DMS114 treated with DMSO at 0.1 percent for 48 hours (cell line): ENCODE data around the gene FIS1.
"Not testable (repeated sequence)": the region's sequence is repeated elsewhere in the genome, so short reads cannot be mapped to it uniquely, and the experiment has no call there.

Experiments used
- DNase-seq: peaks from one replicate; lab custom pipeline; 2025; ENCODE audit not compliant: unreplicated experiment; lab: John Stamatoyannopoulos, UW

Gene FIS1

DNA sequence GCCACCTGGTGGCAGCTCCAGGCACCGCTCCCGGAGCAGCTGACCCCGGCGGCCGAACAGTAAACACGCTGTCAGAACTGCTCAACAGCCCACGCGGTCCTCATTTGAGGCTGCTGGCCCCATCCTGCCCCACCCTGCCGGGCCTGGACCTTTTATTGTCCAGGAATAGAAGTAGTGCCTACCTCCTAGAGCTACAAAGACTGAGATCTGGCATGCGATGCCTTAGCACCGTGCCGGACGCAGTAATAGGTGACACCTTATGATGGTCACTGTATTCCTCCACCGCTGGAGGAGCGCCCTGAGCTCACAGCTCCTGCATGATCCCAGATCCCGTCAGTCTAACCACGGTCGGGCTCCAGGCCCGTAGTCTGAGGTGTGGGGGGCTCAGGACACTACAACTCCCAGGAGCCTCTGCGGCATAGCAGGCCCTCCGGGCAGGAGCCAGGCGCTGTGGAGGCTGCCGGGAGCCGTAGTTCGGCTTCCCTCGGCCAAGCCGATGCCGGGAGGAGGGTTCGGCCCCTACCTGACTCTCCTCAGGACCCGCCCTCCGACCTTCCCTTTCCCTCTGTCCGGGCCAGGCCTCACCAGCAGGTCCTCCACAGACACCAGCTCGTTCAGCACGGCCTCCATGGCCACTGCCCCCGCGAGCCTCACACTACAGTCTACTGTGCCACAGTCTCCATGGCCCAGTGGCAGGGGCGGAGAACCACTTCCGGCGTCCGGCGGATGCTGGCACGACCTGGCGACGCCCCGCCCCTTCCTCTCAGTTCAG lies at the start of gene FIS1:
Gene FIS1 (minus strand): TSS at position 707 of the 772 bp plus-strand sequence. CDS start 77 bp downstream, at position 630.
- DNase-seq = peak; percentile 86

DNA sequence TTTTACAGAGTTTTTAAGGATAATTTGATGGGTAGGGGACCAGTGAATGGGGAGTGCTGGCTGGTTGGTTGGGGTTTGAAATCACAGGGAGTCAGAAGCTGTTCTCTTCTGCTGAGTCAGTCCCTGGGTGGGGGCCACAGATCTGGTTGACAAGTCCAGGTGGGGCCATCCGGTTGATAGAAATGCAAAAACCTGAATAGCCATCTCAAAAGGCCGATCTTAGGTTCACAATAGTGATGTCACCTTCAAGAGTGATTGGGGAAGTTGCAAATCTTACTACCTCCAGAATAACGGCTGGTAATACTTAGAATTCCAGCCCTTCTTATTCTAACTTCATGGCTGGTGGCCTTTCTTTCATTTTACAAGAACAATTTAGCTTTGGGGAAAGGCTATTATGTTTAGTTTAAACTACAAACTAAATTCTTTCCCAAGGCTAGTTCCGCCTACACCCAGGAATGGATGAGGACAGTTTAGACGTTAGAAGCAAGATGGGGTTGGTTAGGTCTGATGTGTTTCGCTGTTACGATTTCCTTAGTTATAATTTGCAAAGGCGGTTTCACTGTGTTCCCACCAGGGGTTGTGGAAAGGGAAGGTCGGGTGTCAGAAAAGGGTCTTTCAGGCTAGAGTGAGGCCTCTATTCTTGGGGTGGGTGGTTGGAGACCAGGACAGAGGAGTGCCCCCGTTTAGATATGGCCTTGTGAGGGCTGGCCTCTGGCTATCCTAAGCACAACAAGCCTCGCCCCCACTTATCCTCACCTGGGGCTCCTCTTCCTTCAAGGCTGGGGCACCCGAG lies 49.4 kb upstream of the FIS1 start:
- no peak for DNase-seq

GRCh38 chr7:101293069-101294021 lies 48.5 kb upstream of the FIS1 start:
- DNase-seq = not testable (repeated sequence)

DNA sequence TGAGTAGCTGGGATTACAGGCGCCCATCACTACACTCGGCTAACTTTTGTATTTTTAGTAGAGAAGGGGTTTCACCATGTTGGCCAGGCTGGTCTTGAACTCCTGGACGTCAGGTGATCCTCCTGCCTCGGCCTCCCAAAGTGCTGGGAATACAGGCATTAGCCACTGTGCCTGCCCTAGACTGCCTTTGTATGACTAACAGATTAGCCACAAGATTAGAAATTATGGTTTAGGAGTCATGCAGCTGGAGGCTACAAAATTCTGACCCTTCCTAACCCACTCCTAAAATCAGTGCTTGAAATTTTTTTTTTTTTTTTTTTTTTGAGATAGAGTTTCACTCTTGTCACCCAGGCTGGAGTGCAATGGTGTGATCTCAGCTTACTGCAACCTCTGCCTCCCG lies 47.7 kb upstream of the FIS1 start:
- not testable (repeated sequence) for DNase-seq

DNA sequence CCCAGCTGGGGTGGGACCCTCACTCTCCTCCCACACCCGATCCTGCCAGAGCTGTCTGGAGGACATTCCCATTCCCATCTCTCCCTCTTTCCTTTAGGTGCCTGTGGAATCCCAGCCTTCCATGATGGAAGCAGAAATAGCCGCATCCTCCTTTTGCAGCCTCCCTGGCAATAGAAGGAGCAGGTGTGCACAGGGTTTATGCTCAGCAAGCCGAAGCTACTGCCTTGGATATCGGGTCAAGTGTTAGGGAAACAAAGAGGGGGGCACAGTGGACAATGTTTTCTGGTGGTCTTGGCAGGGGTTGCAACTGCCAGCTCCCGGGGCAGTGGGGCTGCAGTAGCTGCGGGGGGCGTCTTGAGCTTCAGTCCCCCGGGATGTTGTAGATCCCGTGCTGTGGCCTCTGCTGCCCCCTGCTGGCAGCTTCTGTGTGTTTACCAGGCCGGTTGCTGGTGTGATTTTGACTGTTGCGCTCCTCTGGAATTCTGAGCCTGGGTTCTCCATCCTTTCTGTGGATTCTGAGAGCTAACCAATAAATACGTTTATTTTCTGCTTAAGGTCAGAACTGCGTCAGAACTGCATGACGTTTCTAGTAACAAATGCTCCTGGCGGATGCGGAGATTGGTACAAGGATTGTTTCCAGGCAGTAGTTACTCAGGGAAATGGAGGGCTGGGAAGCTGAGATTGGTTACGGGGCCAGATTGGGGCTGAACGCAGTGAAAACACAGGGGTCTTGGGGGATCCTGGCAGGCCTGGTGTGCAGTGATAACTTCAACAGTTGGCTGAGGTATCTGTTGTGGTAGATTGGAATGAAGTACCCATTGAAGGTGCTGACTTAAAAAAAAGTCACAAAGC lies 45.5 kb upstream of the FIS1 start:
- DNase-seq = peak; percentile 48

GRCh38 chr7:101289687-101290086 lies 44.8 kb upstream of the FIS1 start:
- not testable (repeated sequence) for DNase-seq

- DNase-seq = no peak
Observed at GRCh38 chr7:101288439-101288838, 43.6 kb upstream of the FIS1 start.

DNA sequence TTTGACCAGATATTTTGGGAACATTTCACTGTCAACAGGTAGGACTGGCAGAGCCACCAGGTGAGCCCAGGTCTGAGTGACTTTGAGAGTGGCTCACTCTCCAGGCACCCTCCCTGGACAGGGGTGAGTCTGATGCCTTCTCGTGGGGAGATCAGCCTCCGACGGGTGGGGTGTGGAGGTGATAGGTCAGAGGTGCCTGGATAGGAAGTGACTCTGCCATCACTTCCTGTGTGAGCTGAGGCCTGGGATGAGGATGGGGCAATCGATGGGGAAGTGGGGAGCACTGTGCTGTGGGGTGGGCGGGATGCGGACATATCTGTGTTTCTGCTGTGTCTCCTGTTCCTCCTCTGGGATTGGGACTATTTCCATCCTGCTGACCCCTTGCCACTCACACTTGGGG lies 42.2 kb upstream of the FIS1 start:
- no peak for DNase-seq

GRCh38 chr7:101285880-101286279 lies 41.0 kb upstream of the FIS1 start:
- DNase-seq = not testable (repeated sequence)

DNA sequence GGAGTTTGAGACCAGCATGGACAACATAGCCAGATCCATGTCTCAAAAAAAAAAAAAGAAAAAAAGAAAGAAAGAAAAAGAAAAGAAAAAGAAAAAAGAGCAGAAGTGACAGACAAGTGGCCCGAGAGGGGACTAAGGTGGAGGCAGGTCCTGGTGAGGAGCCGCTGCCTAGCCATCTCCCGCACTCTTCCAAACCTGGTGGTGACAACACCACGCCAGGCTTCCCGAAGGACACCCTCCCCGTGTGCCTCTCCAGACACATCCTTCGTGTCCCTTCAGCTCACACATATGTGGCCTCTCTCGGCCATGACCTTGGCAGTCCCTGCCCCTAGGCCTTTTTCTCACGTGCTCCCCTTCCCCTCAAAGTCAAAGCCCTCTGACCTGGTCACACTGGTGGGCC lies 40.3 kb upstream of the FIS1 start:
- no peak for DNase-seq

DNA sequence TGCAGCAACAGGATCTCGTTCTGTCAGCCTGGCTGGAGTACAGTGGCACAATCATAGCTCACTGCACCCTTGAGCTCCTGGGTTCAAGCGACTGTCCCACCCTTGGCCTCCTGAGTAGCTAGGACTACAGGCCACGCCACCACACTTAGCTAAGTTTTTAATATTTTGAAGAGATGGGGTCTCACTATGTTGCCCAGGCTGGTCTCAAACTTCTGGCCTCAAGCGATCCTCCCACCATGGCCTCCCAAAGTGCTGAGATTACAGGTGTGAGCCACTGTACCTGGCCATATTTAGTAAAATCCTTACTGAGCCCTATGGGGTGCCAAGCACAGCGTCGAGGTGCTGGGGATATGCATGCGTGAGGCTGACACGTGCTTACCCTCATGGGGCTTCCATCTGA lies 36.0 kb upstream of the FIS1 start:
- not testable (repeated sequence) for DNase-seq

DNA sequence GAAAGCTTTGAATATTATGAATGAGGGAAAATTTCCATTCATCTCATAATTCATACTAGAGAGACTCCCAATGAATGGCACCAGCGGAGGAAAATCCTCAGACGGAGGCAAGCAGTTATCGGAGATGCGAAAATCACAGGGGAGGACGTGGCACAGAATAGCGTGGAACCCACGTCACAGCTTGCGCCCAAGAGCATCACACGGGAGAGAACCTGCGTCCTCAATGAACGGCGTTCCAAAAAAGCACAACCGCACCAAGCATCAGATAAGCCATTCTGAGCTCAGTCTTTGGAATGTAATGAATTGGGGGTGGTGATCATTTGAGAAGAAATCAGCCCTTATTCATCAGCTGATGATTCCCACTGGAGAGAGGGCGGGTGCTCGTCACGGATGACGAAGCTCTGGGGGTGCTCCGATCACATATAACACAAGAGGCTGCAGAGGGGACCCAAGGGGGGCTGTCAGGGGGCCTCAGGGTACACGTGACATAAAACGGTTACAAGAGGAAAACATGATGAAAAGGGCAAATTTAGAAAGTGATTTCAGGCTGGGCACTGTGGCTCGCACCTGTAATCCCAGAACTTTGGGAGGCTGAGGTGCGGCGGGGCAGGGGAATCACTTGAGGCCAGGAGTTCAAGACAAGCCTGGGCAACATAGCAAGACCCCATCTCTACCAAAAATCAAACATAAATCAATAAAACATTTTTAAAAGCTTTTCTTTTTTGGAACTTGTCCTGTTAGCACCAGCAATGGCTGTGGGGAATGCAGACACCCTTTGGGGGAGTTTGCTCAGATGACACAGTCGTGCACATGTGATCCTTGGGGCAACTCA lies 33.8 kb upstream of the FIS1 start:
- DNase-seq = no peak

DNA sequence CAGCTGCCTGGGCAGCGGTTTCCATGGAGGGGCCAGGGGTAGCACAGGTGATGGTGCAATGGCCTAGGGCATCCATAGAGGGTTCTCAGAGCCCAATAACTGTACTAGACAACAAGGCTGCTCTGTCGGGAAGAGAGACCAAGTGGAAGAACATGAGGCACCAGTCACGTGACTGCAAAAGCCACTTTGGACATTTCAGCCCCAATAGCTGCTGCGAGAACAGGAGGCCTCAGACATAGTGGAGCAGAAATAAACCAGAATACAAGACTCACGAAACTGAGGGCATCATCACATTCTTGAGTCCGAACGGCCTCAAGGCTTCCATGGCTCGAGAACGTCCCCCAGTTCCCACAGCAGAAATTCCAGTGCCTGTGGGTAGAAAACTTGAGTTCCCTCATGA lies 32.3 kb upstream of the FIS1 start:
- no peak for DNase-seq

DNA sequence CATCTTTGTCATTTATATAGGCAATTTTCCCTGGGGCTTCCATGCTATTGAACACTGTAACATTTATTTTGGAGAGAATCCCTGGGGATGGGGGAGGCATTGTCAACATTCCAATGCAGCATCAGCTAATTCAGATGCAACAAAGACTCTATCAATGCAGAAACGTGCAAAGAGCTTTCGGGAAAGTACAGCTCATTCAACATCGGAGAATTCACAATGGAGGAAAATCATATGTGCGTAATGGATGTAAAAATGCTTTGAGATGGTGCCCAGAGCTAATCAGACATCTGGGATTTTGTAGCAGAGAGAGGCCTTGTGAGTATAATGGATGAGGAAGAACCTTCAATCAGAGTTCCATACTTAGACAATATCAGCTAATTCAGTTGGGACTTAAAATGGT lies 28.3 kb upstream of the FIS1 start:
- no peak for DNase-seq

DNA sequence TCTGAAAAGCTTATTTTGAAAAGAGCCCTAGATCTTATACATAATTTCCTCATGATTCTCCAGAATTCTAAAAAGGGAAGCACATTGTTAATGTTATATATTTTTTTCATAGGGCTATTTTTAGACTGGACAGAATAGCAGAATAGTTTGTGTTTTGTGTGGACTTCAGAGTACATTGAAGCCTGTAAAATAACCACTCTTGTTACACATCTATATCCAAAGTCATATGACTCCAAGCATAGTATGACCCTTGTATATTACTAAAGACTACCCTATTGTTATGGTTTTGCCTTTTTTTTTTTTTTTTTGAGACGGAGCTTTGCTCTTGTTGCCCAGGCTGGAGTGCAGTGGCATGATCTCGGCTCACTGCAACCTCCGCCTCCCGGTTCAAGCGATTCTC lies 26.1 kb upstream of the FIS1 start:
- DNase-seq = no peak

- no peak for DNase-seq
Observed at GRCh38 chr7:101269664-101270063, 24.8 kb upstream of the FIS1 start.

- no peak for DNase-seq
Observed at GRCh38 chr7:101265622-101266516, 21.0 kb upstream of the FIS1 start.

GRCh38 chr7:101264102-101264706 lies 19.3 kb upstream of the FIS1 start:
- DNase-seq = not testable (repeated sequence)
